Osteoblast (primary cell): Measurements from ENCODE around the gene C19orf53. TPM values are rescaled to one million over a fixed set of nuclear protein-coding genes. Genes with fewer than 3 reads are reported as not detected.
"Not testable (repeated sequence)": the region's sequence is repeated elsewhere in the genome, so short reads cannot be mapped to it uniquely, and the experiment has no call there.

Experiments
- DNase-seq: peaks from one replicate; pipeline ENCODE4 v3.0.0; 2011; ENCODE audit warnings: low spot score, mixed read lengths; ENCODE audit not compliant: insufficient read length; ENCODE audit errors: missing footprints
- H2AFZ ChIP-seq: 2 replicates; pipeline ENCODE4 v1.6.0; 2011; ENCODE audit warnings: mild to moderate bottlenecking, low read length
- H3K27ac ChIP-seq: 2 replicates; pipeline ENCODE4 v1.5.1; 2011; ENCODE audit warnings: mild to moderate bottlenecking, low read depth, low read length, moderate library complexity
- H3K27me3 ChIP-seq: 2 replicates; pipeline ENCODE4 v1.6.0; 2012; ENCODE audit warnings: mild to moderate bottlenecking, control low read depth, inconsistent platforms, low read length, moderate library complexity; ENCODE audit not compliant: insufficient read depth
- H3K36me3 ChIP-seq: 2 replicates; pipeline ENCODE4 v1.5.1; 2011; ENCODE audit warnings: mild to moderate bottlenecking, low read length, control low read depth, moderate library complexity; ENCODE audit not compliant: insufficient read depth
- H3K4me1 ChIP-seq: 2 replicates; pipeline ENCODE4 v1.5.1; 2011; ENCODE audit warnings: mild to moderate bottlenecking, low read length, control low read depth, moderate library complexity; ENCODE audit not compliant: insufficient read depth
- H3K4me2 ChIP-seq: 2 replicates; pipeline ENCODE4 v1.6.0; 2011; ENCODE audit warnings: mild to moderate bottlenecking, low read length; ENCODE audit not compliant: insufficient read depth
- H3K4me3 ChIP-seq: fragments of 200-600 bp; sonication (generic); 3 replicates; pipeline ENCODE4 v1.5.1; 2012; ENCODE audit warnings: mild to moderate bottlenecking, low read length, inconsistent platforms; ENCODE audit not compliant: insufficient read depth
- H3K79me2 ChIP-seq: 2 replicates; pipeline ENCODE4 v1.6.0; 2012; ENCODE audit warnings: mild to moderate bottlenecking, low read length, control low read depth, inconsistent platforms; ENCODE audit not compliant: insufficient read depth
- H3K9me3 ChIP-seq: 2 replicates; pipeline ENCODE4 v1.5.1; 2011; ENCODE audit warnings: low read depth, low read length, control low read depth
- H4K20me1 ChIP-seq: 2 replicates; pipeline ENCODE4 v1.6.0; 2012; ENCODE audit warnings: mild to moderate bottlenecking, low read length, control low read depth; ENCODE audit not compliant: insufficient read depth
- CTCF ChIP-seq: IDR thresholded peaks from 2 replicates; pipeline ENCODE4 v1.5.1; 2011; ENCODE audit warnings: mild to moderate bottlenecking, low read depth, low read length, moderate library complexity; ENCODE audit errors: extremely low read depth
- total RNA-seq: library from RNA; depleted of rRNA; stranded (reverse); fragments of >200 nt; gene quantifications from 2 replicates; pipeline ENCODE4 v1.2.3, GENCODE V29; 2012

C19orf53 gene
- total RNA-seq, 1 donor = 33.3 TPM

DNA sequence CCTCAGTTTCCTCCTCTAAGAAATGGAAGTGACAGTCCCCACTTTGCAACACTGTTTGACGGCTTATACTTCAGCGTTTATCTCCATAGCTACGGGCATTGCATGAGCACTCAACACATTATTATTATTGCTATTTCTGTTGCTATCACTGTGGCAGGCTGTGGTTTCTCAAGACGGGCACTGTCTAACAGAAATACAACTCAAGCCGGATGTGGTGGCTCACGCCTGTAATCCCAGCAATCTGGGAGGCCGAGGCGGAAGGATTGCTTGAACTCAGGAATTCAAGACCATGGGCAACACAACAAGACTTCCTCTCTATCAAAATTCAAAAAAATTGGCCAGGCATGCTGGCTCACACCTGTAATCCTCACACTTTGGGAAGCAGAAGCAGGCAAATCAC, 16.1 kb downstream of the C19orf53 start:
- H3K4me3 ChIP-seq = no peak overlapping the region
- no peaks in the 10 kb centered on the region for H3K9me3 ChIP-seq
- no peak overlapping the region for H3K4me2 ChIP-seq
- H4K20me1 ChIP-seq = no peaks in the 10 kb centered on the region
- no peak overlapping the region for H2AFZ ChIP-seq
- H3K27me3 ChIP-seq = no peaks in the 10 kb centered on the region
- DNase-seq = peak; percentile 75
- H3K27ac ChIP-seq = peak overlapping the region; percentile 24
- no peaks in the 10 kb centered on the region for H3K36me3 ChIP-seq
- peaks cover under 1% of the 10 kb centered on the region for H3K79me2 ChIP-seq
- TF ChIP-seq CTCF = no peak
- H3K4me1 ChIP-seq = peaks cover 34% of the 10 kb centered on the region

GRCh38 chr19:13793317-13793716, 19.1 kb downstream of the C19orf53 start:
- H3K27me3 ChIP-seq, H3K36me3 ChIP-seq, H3K4me2 ChIP-seq, H4K20me1 ChIP-seq, H3K27ac ChIP-seq, DNase-seq, H2AFZ ChIP-seq, H3K4me3 ChIP-seq, H3K9me3 ChIP-seq: not testable (repeated sequence)
- peaks cover 14% of the 10 kb centered on the region for H3K79me2 ChIP-seq
- H3K4me1 ChIP-seq = peaks cover 43% of the 10 kb centered on the region

DNA sequence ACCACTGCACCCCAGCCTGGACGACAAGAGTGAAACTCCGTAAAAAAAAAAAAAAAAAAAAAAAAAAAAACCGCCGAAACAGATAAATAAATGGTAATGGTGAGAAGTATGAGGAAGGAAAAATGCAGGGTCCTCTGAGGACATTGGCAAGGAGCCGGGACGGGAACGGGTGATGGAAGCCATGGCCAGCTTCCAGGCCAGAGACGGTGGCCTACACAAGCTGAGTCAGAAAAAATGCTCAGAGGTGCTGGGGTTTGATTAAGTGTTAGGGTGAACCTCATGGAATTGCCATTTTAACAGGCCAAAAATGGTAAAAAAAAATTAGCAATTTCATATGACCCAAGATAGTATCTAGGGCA, 20.1 kb downstream of the C19orf53 start:
- H3K36me3 ChIP-seq = peaks cover 2% of the 10 kb centered on the region
- H3K27ac ChIP-seq = peak overlapping the region; percentile 96
- H3K4me1 ChIP-seq = peaks cover 38% of the 10 kb centered on the region
- no peak overlapping the region for H2AFZ ChIP-seq
- H3K27me3 ChIP-seq = no peaks in the 10 kb centered on the region
- no peaks in the 10 kb centered on the region for H3K9me3 ChIP-seq
- peak; percentile 91 for DNase-seq
- H3K4me3 ChIP-seq = peak overlapping the region; percentile 94
- peaks cover 16% of the 10 kb centered on the region for H3K79me2 ChIP-seq
- TF ChIP-seq CTCF = no peak
- peak overlapping the region; percentile 95 for H3K4me2 ChIP-seq
- H4K20me1 ChIP-seq = peaks cover 8% of the 10 kb centered on the region

- peaks cover 2% of the 10 kb centered on the region for H3K36me3 ChIP-seq
- H3K27ac ChIP-seq = peak within 1 kb of the TSS; percentile 96
- H4K20me1 ChIP-seq = peaks cover 10% of the 10 kb centered on the region
- H3K4me3 ChIP-seq = peak within 1 kb of the TSS; percentile 94
- peaks cover 20% of the 10 kb centered on the region for H3K79me2 ChIP-seq
- H3K27me3 ChIP-seq = no peaks in the 10 kb centered on the region
- peak; percentile 100 for DNase-seq
- H2AFZ ChIP-seq = peak within 1 kb of the TSS; percentile 68
- peaks cover 38% of the 10 kb centered on the region for H3K4me1 ChIP-seq
- no peak for TF ChIP-seq CTCF
- H3K9me3 ChIP-seq = no peaks in the 10 kb centered on the region
- H3K4me2 ChIP-seq = peak within 1 kb of the TSS; percentile 97
Measured at GRCh38 chr19:13794757-13795589, 20.7 kb downstream of the C19orf53 start, which contains the start of gene ZSWIM4. ZSWIM4 (plus strand) TSS chr19:13795443; CDS start chr19:13795649, 206 bp downstream.
